Measurements from ENCODE around the gene UNC93B1. TPM values are rescaled to one million over a fixed set of nuclear protein-coding genes. Genes with fewer than 3 reads are reported as not detected.
"Not testable (repeated sequence)": the region's sequence is repeated elsewhere in the genome, so short reads cannot be mapped to it uniquely, and the experiment has no call there.

The UNC93B1 gene
- total RNA-seq, 1 experiment from 2014 or later: 23.3 TPM

DNA sequence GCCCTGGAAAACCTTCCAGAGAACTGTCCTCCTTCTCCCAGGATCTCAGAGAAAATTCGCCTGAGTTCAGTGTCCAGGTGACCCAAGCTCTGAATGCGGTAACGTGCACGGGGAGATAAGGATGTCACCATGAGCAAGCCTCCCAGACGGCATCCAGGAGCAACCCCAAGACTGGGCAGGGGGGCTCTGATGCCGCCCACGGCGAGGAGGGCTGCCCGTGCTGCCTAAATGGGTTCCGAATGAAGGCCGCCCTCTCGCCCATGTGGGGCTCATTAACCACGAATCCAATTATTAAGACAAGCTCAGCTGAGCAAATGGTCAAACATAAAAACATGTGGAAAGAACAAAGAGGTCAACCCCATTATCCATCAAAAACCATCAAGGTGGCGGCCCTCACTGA is 49.6 kb downstream of the UNC93B1 start:
- H3K9me3 Mint-ChIP-seq; DNase-seq; H2BK120ac ChIP-seq (ENCODE audit: low read depth, low read length, poor library complexity, severe bottlenecking); H3K9ac ChIP-seq (ENCODE audit: extremely low read depth, insufficient read length, low read length); H3K4ac ChIP-seq (ENCODE audit: low read depth, low read length); H3K14ac ChIP-seq (ENCODE audit: insufficient read depth, low read length); H2BK12ac ChIP-seq (ENCODE audit: insufficient read length, low read depth, low read length); H3K27ac ChIP-seq (ENCODE audit: insufficient read length, low read depth, low read length); H3K79me1 ChIP-seq (ENCODE audit: insufficient read depth, low read depth, low read length, poor library complexity, severe bottlenecking); H4K5ac ChIP-seq (ENCODE audit: insufficient read length, low read depth, low read length); H3K79me2 ChIP-seq (ENCODE audit: insufficient read depth, low read length); H2BK15ac ChIP-seq (ENCODE audit: low read depth, low read length); H3K4me1 ChIP-seq (ENCODE audit: insufficient read depth, low read length); H3K18ac ChIP-seq (ENCODE audit: insufficient read length, low read depth, low read length); H4K91ac ChIP-seq (ENCODE audit: insufficient read length, low read depth, low read length); H2AK5ac ChIP-seq (ENCODE audit: insufficient read length, low read length); H3K27ac Mint-ChIP-seq; H4K8ac ChIP-seq (replicated peaks; ENCODE audit: insufficient read length, low read depth, low read length); H3K4me2 ChIP-seq (ENCODE audit: insufficient read depth, insufficient read length, low read length); H3T11ph ChIP-seq (ENCODE audit: low read length); H3K36me3 Mint-ChIP-seq (ENCODE audit: insufficient read depth in 1 of 3, low read depth in 3 of 3); H3K9me3 ChIP-seq (ENCODE audit: control insufficient read depth, low read depth, low read length); H3K56ac ChIP-seq (ENCODE audit: insufficient read length, low read depth, low read length); H3K27me3 ChIP-seq (ENCODE audit: insufficient read depth, low read length); H2BK5ac ChIP-seq (ENCODE audit: insufficient read length, low read length); H2BK20ac ChIP-seq (ENCODE audit: low read depth, low read length, poor library complexity, severe bottlenecking); H3K23ac ChIP-seq (ENCODE audit: insufficient read length, low read depth, low read length); H3K23me2 ChIP-seq (ENCODE audit: insufficient read length, low read depth, low read length, poor library complexity, severe bottlenecking); H2AFZ ChIP-seq (ENCODE audit: low read length); H4K20me1 ChIP-seq (ENCODE audit: control insufficient read depth, insufficient read depth, insufficient read length): not testable (repeated sequence)
- WGBS (ENCODE audit: extremely low coverage, insufficient read length, low lambda C conversion rate): no CpG with 5 or more reads among the region's 14 CpGs
- Mint-ChIP-seq H3K4me3 (peak overlapping the region; percentile 79 to 90), H3K27me3 (ENCODE audit: low read depth) (peaks cover 40% of the 10 kb centered on the region), H3K4me1 (peaks cover 38% of the 10 kb centered on the region in 2 experiments)

- not testable (repeated sequence) for H3K27ac ChIP-seq (ENCODE audit: insufficient read length, low read depth, low read length); H3K14ac ChIP-seq (ENCODE audit: insufficient read depth, low read length); H4K91ac ChIP-seq (ENCODE audit: insufficient read length, low read depth, low read length); H2BK20ac ChIP-seq (ENCODE audit: low read depth, low read length, poor library complexity, severe bottlenecking); H3K18ac ChIP-seq (ENCODE audit: insufficient read length, low read depth, low read length); H2BK5ac ChIP-seq (ENCODE audit: insufficient read length, low read length); H4K20me1 ChIP-seq (ENCODE audit: control insufficient read depth, insufficient read depth, insufficient read length); H3T11ph ChIP-seq (ENCODE audit: low read length); H3K23ac ChIP-seq (ENCODE audit: insufficient read length, low read depth, low read length); H3K4me3 Mint-ChIP-seq; H3K9me3 Mint-ChIP-seq; H3K56ac ChIP-seq (ENCODE audit: insufficient read length, low read depth, low read length); H3K9me3 ChIP-seq (ENCODE audit: control insufficient read depth, low read depth, low read length); H2BK12ac ChIP-seq (ENCODE audit: insufficient read length, low read depth, low read length); H2AFZ ChIP-seq (ENCODE audit: low read length); H3K79me1 ChIP-seq (ENCODE audit: insufficient read depth, low read depth, low read length, poor library complexity, severe bottlenecking); H3K79me2 ChIP-seq (ENCODE audit: insufficient read depth, low read length); H3K4ac ChIP-seq (ENCODE audit: low read depth, low read length); H3K23me2 ChIP-seq (ENCODE audit: insufficient read length, low read depth, low read length, poor library complexity, severe bottlenecking); H3K4me1 ChIP-seq (ENCODE audit: insufficient read depth, low read length); H3K4me2 ChIP-seq (ENCODE audit: insufficient read depth, insufficient read length, low read length); H2AK5ac ChIP-seq (ENCODE audit: insufficient read length, low read length); H4K5ac ChIP-seq (ENCODE audit: insufficient read length, low read depth, low read length); H4K8ac ChIP-seq (replicated peaks; ENCODE audit: insufficient read length, low read depth, low read length); H3K36me3 Mint-ChIP-seq (ENCODE audit: insufficient read depth in 1 of 3, low read depth in 3 of 3); H3K27ac Mint-ChIP-seq; H3K9ac ChIP-seq (ENCODE audit: extremely low read depth, insufficient read length, low read length); H2BK120ac ChIP-seq (ENCODE audit: low read depth, low read length, poor library complexity, severe bottlenecking); DNase-seq; H2BK15ac ChIP-seq (ENCODE audit: low read depth, low read length); H3K27me3 ChIP-seq (ENCODE audit: insufficient read depth, low read length)
- Mint-ChIP-seq H3K27me3 (ENCODE audit: low read depth) (peaks cover 30% of the 10 kb centered on the region), H3K4me1 (peaks cover 14 to 15% of the 10 kb centered on the region in 2 experiments)
- no CpG with 5 or more reads among the region's 8 CpGs for WGBS (ENCODE audit: extremely low coverage, insufficient read length, low lambda C conversion rate)
Measured at GRCh38 chr11:67950705-67951104, 53.2 kb downstream of the UNC93B1 start.

Measured in H9 (cell line).